CD4-positive, alpha-beta T cell (primary cell): ENCODE results near the gene FOXD4. TPM values are rescaled to one million over a fixed set of nuclear protein-coding genes. Genes with fewer than 3 reads are reported as not detected.
"Not testable (repeated sequence)": the region's sequence is repeated elsewhere in the genome, so short reads cannot be mapped to it uniquely, and the experiment has no call there.

Experiments used
- ATAC-seq: fragments of 200-7000 bp; cut with Tn5 transposase; one replicate; pipeline ENCODE4 v1.10.0; 2022; ENCODE audit warnings: mild to moderate bottlenecking; ENCODE audit not compliant: poor library complexity
- CTCF ChIA-PET: fragments of 350-600 bp; sonication (Branson Sonifier 250); formaldehyde crosslinking; loops from one replicate; lab custom pipeline; 2021; ENCODE audit warnings: antibody characterized with exemption, inconsistent platforms; lab: Charles Lee
- POLR2A ChIA-PET: fragments of 350-600 bp; sonication (Branson Sonifier 250); formaldehyde crosslinking; loops from one replicate; lab custom pipeline; 2021; ENCODE audit warnings: antibody characterized with exemption, inconsistent platforms; lab: Charles Lee
- DNase-seq, 14 experiments: peaks; one replicate each; pipeline ENCODE4 v3.0.0-alpha.2; 2013 to 2020; ENCODE audit warnings: mixed read lengths in 2 of 14
- H3K27ac ChIP-seq, 2 donors: one replicate each; pipeline versions ENCODE4 v1.5.1 to v1.7.0; 2013; ENCODE audit warnings: low read length in 2 of 2, low read depth in 1 of 2, mild to moderate bottlenecking in 1 of 2
- H3K27me3 ChIP-seq, 2 experiments: 1 replicate in 1 of 2; 2 replicates in 1 of 2; pipeline versions ENCODE4 v1.6.1 to v1.7.0; 2013; ENCODE audit warnings: low read length in 2 of 2, control low read depth in 1 of 2, mild to moderate bottlenecking in 1 of 2, moderate library complexity in 1 of 2; ENCODE audit not compliant: insufficient read depth in 2 of 2, control insufficient read depth in 1 of 2
- H3K36me3 ChIP-seq: one replicate; pipeline ENCODE4 v1.6.1; 2013; ENCODE audit warnings: low read length, control low read depth; ENCODE audit not compliant: insufficient read depth
- H3K4me1 ChIP-seq: one replicate; pipeline ENCODE4 v1.6.1; 2013; ENCODE audit warnings: low read length, control low read depth; ENCODE audit not compliant: insufficient read depth
- H3K4me3 ChIP-seq: one replicate; pipeline ENCODE4 v1.5.1; 2013; ENCODE audit warnings: mild to moderate bottlenecking, low read length, moderate library complexity
- H3K9me3 ChIP-seq, 2 experiments: 1 replicate in 1 of 2; 2 replicates in 1 of 2; pipeline versions ENCODE4 v1.6.1 to v1.7.0; 2013; ENCODE audit warnings: low read length in 2 of 2, mild to moderate bottlenecking in 2 of 2, control low read depth in 1 of 2, moderate library complexity in 1 of 2; ENCODE audit not compliant: control insufficient read depth in 1 of 2, insufficient read depth in 1 of 2
- H3K27ac Mint-ChIP-seq: one replicate; pipeline ENCODE4 v1.8.0; 2020; ENCODE audit warnings: mixed read lengths
- H3K27me3 Mint-ChIP-seq: one replicate; pipeline ENCODE4 v1.8.0; 2021; ENCODE audit warnings: mixed read lengths
- H3K36me3 Mint-ChIP-seq: one replicate; pipeline ENCODE4 v1.8.0; 2021; ENCODE audit warnings: low read depth, mixed read lengths
- H3K4me1 Mint-ChIP-seq: one replicate; pipeline ENCODE4 v1.8.0; 2021; ENCODE audit warnings: low read depth, mixed read lengths
- H3K4me3 Mint-ChIP-seq: one replicate; pipeline ENCODE4 v1.8.0; 2020; ENCODE audit warnings: mild to moderate bottlenecking, mixed read lengths
- H3K9me3 Mint-ChIP-seq: one replicate; pipeline ENCODE4 v1.8.0; 2020; ENCODE audit warnings: mixed read lengths
- intact Hi-C, 2 experiments: fragments of 100-400 bp; cut with DNase I in 1 of 2; cut with micrococcal nuclease in 1 of 2; formaldehyde crosslinking; loops; one replicate each; pipeline versions ENCODE4 v1.15.1 to v1.9.0; 2023 to 2025; cut with DNase I, micrococcal nuclease
- total RNA-seq, 174 experiments: library from RNA in 2 of 174; stranded (reverse) in 2 of 174; gene quantifications; one replicate each; pipeline ENCODE4 v1.2.3 and lab custom pipeline; 2021 to 2026

Gene FOXD4
- total RNA-seq, 2 experiments from 2014 or later, result 0.20 TPM; not detected in 1

DNA sequence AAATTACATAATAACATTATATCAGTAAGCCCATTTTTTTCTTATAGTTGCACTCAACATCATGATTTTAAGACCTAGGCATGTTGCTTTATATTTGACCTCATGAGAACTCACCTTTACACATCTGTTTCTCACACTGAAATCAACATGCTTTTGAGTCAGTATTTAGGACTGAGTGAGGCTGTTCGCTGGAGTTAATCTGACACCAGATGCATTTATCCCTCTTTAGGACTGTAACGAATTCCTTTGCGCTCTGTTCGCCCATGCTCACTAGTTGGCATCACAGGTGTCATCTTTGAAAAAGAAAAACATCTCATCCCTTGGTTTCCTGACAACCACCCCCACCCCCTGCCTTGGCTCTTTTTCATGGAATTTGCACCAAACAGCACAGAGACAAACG is 24.3 kb downstream of the FOXD4 start:
- H3K4me1 Mint-ChIP-seq, result not testable (repeated sequence)

DNA sequence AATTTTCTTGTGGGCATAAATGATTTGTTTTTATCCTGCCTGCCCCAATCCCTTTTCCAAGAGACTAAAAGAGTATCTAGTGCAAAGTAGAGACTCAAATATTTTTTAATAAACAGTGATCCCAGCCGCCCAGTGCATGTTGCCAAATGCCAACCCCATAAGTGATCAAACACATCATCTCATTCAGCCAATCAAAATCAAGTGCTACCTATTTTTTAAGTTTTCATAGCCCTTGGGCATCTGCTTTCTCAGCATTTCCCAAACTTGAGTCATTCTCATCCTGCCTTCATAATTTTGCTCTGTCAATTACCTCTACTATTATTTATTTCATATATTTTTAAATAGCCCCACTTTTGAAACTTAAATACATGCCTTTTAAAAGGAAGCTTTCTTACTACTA is 27.4 kb downstream of the FOXD4 start:
- POLR2A ChIA-PET, H3K27ac ChIP-seq, H3K4me1 Mint-ChIP-seq, H3K27ac Mint-ChIP-seq, H3K27me3 Mint-ChIP-seq, H3K9me3 ChIP-seq, H3K36me3 Mint-ChIP-seq, H3K4me3 ChIP-seq, DNase-seq, H3K36me3 ChIP-seq, ATAC-seq, CTCF ChIA-PET, intact Hi-C loops, H3K9me3 Mint-ChIP-seq, H3K4me1 ChIP-seq, H3K4me3 Mint-ChIP-seq, H3K27me3 ChIP-seq: not testable (repeated sequence)

More for the DNA sequence above, 24.3 kb downstream of the FOXD4 start:
- CTCF ChIA-PET, H3K27me3 ChIP-seq, H3K9me3 Mint-ChIP-seq, H3K9me3 ChIP-seq, H3K27me3 Mint-ChIP-seq, H3K36me3 Mint-ChIP-seq, H3K36me3 ChIP-seq, DNase-seq, H3K27ac Mint-ChIP-seq, H3K4me1 ChIP-seq, H3K4me3 ChIP-seq, POLR2A ChIA-PET, H3K4me3 Mint-ChIP-seq, ATAC-seq, intact Hi-C loops, H3K27ac ChIP-seq: not testable (repeated sequence)

DNA sequence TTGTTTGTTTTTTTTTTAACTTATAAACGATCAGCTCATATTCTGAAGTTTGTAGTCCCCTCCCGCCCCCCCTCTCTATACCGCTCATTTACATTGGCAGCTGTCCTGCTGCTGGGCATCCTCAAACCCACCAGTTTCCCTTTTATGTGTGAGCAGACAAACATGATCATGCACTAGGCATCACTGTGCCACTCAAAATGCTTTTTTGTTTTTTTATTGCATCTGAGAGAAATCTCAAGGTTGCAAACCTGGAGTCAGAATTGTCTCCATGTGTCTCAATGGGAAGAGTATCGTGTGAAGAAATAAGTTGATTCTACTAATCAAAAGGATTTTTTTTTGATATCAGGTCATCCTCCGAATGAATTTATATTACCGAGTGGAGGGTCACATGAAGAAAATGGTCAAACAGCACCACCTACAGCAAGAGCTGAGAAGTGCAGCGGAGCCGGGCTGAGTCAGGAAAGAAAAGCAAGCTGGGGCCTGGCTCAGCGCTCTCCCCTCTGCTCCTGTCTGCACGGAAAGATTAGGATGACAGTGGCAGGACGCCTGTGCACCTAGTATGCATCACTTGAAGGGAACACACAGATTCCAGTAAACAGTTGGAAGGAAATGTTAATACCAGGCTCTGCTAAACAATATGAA is 29.7 kb downstream of the FOXD4 start:
- H3K4me3 Mint-ChIP-seq, H3K9me3 Mint-ChIP-seq, intact Hi-C loops, H3K36me3 Mint-ChIP-seq, POLR2A ChIA-PET, H3K4me1 ChIP-seq, H3K27ac Mint-ChIP-seq, H3K4me1 Mint-ChIP-seq, H3K36me3 ChIP-seq, H3K4me3 ChIP-seq, H3K27ac ChIP-seq, H3K27me3 ChIP-seq, CTCF ChIA-PET, H3K9me3 ChIP-seq, H3K27me3 Mint-ChIP-seq: not testable (repeated sequence)
- ATAC-seq (peak; percentile 80), DNase-seq (peak in 1 of 14 experiments; percentile 3)

DNA sequence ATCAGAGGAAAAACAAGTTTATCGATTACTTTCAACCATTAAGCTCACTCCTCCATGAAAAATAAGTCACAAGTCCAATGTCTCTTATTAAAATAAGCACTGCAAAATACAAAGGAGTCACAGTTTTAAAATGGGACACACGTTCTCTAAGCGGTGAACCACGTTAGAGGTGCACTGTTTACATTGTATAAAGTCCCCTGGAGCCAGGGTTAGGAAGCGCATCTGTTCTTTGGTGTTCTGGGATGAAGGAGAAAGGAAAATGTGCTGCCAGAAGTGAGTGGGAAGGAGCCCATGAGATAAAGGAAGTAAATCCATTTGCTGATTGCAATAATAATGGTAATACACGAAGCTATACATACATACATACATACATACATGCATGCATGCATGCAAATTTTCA is 30.4 kb downstream of the FOXD4 start:
- H3K27ac Mint-ChIP-seq, H3K36me3 Mint-ChIP-seq, H3K36me3 ChIP-seq, H3K27ac ChIP-seq, H3K4me3 Mint-ChIP-seq, ATAC-seq, H3K27me3 ChIP-seq, POLR2A ChIA-PET, H3K4me1 ChIP-seq, intact Hi-C loops, H3K9me3 ChIP-seq, CTCF ChIA-PET, H3K4me3 ChIP-seq, H3K27me3 Mint-ChIP-seq, DNase-seq, H3K4me1 Mint-ChIP-seq, H3K9me3 Mint-ChIP-seq: not testable (repeated sequence)

DNA sequence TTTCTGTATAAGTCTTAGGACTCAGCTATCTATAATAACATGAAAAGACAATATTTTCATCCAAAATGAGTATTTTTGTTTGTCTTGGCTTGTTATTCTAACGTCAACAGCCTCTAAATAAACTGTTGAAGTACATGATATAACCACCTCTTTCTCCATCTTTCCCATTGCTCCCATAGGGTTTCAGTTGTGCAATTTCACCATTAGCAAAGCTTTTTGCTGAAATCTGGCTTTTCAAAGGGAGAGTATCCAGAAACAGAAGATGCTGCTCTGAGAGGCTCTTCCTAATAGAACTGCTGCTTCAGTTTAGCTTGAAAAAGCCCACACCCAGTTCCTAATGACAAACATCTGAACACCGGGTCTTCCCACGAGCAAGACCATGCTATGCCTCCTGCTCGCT is 31.1 kb downstream of the FOXD4 start:
- H3K27me3 ChIP-seq, H3K9me3 ChIP-seq, H3K4me3 ChIP-seq, H3K27me3 Mint-ChIP-seq, H3K27ac ChIP-seq, CTCF ChIA-PET, H3K4me1 Mint-ChIP-seq, H3K4me1 ChIP-seq, H3K27ac Mint-ChIP-seq, H3K36me3 ChIP-seq, ATAC-seq, H3K9me3 Mint-ChIP-seq, H3K4me3 Mint-ChIP-seq, POLR2A ChIA-PET, H3K36me3 Mint-ChIP-seq, DNase-seq, intact Hi-C loops: not testable (repeated sequence)

DNA sequence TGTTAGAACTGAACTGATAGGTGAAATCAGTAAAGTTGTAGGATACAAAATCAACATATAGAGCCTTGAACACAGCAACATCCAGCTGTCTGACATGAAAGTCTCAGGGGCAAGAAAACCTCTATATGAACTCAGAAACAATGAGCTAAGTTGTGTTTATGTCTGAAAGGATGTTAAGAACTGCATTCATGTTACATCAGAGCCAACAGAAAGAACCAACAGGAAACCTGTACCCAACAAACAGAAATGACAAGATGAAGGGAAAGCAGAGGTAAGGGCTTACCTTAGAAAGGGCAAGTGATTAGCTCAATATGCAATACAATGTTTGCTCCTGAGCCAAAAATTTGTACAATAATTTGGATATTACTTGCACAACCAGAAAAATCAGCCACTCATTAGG is 31.5 kb downstream of the FOXD4 start:
- H3K4me1 ChIP-seq, POLR2A ChIA-PET, H3K36me3 Mint-ChIP-seq, H3K9me3 Mint-ChIP-seq, H3K4me1 Mint-ChIP-seq, H3K27ac ChIP-seq, H3K27me3 Mint-ChIP-seq, H3K9me3 ChIP-seq, intact Hi-C loops, H3K4me3 Mint-ChIP-seq, DNase-seq, H3K4me3 ChIP-seq, H3K27me3 ChIP-seq, H3K36me3 ChIP-seq, CTCF ChIA-PET: not testable (repeated sequence)
- peak; percentile 70 for ATAC-seq
- peak overlapping the region; percentile 51 for H3K27ac Mint-ChIP-seq

DNA sequence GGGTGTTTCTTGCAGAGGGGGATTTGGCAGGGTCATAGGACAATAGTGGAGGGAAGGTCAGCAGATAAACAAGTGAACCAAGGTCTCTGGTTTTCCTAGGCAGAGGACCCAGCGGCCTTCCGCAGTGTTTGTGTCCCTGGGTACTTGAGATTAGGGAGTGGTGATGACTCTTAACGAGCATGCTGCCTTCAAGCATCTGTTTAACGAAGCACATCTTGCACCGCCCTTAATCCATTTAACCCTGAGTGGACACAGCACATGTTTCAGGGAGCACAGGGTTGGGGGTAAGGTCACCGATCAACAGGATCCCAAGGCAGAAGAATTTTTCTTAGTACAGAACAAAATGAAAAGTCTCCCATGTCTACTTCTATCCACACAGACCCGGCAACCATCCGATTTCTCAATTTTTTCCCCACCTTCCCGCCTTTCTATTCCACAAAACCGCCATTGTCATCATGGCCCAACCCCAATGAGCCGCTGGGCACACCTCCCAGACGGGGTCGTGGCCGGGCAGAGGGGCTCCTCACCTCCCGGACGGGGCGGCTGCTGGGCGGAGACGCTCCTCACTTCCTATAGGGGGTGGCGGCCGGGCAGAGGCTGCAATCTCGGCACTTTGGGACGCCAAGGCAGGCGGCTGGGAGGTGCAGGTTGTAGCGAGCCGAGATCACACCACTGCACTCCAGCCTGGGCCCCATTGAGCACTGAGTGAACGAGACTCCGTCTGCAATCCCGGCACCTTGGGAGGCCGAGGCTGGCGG is 35.1 kb downstream of the FOXD4 start:
- H3K4me1 ChIP-seq, H3K27ac ChIP-seq, POLR2A ChIA-PET, H3K36me3 ChIP-seq, H3K27me3 Mint-ChIP-seq, H3K9me3 Mint-ChIP-seq, H3K27me3 ChIP-seq, CTCF ChIA-PET, DNase-seq, H3K9me3 ChIP-seq, H3K36me3 Mint-ChIP-seq, H3K27ac Mint-ChIP-seq, H3K4me3 ChIP-seq, ATAC-seq, intact Hi-C loops, H3K4me1 Mint-ChIP-seq, H3K4me3 Mint-ChIP-seq: not testable (repeated sequence)
